Superior temporal gyrus (tissue), 1 donor: ENCODE measurements around the gene PCDHB7.
"Not testable (repeated sequence)": the region's sequence is repeated elsewhere in the genome, so short reads cannot be mapped to it uniquely, and the experiment has no call there.

ENCODE experiments used
- DNase-seq: peaks from one replicate; pipeline ENCODE4 v3.0.0-alpha.2; 2016; ENCODE audit errors: extremely low spot score

PCDHB7 gene

GRCh38 chr5:141224844-141225243 is 52.4 kb downstream of the PCDHB7 start:
- not testable (repeated sequence) for DNase-seq

- not testable (repeated sequence) for DNase-seq
Observed at GRCh38 chr5:141225421-141225820, 53.0 kb downstream of the PCDHB7 start.
